Muscle of leg (tissue), 11 donors: ENCODE measurements around the gene GALNT1. TPM values are rescaled to one million over a fixed set of nuclear protein-coding genes. Genes with fewer than 3 reads are reported as not detected.
A peak's percentile ranks its signal among the peaks of the same experiment; 100 is the strongest.

Experiments
- DNase-seq: peaks from one replicate; pipeline ENCODE4 v3.0.0; 2013
- H3K27ac ChIP-seq: one replicate; pipeline ENCODE4 v1.5.1; 2013; ENCODE audit warnings: mild to moderate bottlenecking, low read length, control low read depth
- H3K27me3 ChIP-seq: one replicate; pipeline ENCODE4 v1.6.1; 2013; ENCODE audit warnings: low read length; ENCODE audit not compliant: control insufficient read depth, insufficient read depth
- H3K36me3 ChIP-seq: one replicate; pipeline ENCODE4 v1.6.1; 2013; ENCODE audit warnings: low read length; ENCODE audit not compliant: control insufficient read depth, insufficient read depth
- H3K4me1 ChIP-seq: one replicate; pipeline ENCODE4 v1.6.1; 2013; ENCODE audit warnings: low read length; ENCODE audit not compliant: control insufficient read depth, insufficient read depth
- H3K4me3 ChIP-seq: one replicate; pipeline ENCODE4 v1.5.1; 2013; ENCODE audit warnings: low read length, control low read depth
- H3K9me3 ChIP-seq: replicated peaks from 2 replicates; pipeline ENCODE4 v1.6.1; 2013; ENCODE audit warnings: low read depth, low read length; ENCODE audit not compliant: control insufficient read depth
- WGBS: methylation state at CpG from one replicate; pipeline ENCODE4 v1.1.5; 2013; ENCODE audit warnings: missing lambda C conversion rate; ENCODE audit not compliant: insufficient coverage; 5-methylcytosine and 5-hydroxymethylcytosine counted together
- polyA plus RNA-seq, 8 donors: library from polyadenylated mRNA; unstranded; fragments of 120-200 nt; gene quantifications; one replicate each; pipeline versions ENCODE4 v1.2.1 to v1.2.3, GENCODE V29; 2013; ENCODE audit warnings: inconsistent platforms in 1 of 8, low replicate concordance in 1 of 8; ENCODE audit not compliant: insufficient read length in 8 of 8, insufficient read depth in 1 of 8
- total RNA-seq: library from RNA; stranded (reverse); fragments of 120-200 nt; gene quantifications from one replicate; pipeline ENCODE4 v1.2.4, GENCODE V29; 2013

Gene GALNT1
- total and polyA plus RNA-seq, 9 donors, result 61.7 to 96.6 (median 77.2) TPM

GRCh38 chr18:35633761-35634160, 52.2 kb downstream of the GALNT1 start:
- Histone ChIP-seq H3K36me3 (peaks cover 7% of the 10 kb centered on the region), H3K27me3 (no peaks in the 10 kb centered on the region), H3K27ac (no peak overlapping the region), H3K4me1 (peaks cover 6% of the 10 kb centered on the region), H3K4me3 (no peak overlapping the region), H3K9me3 (peaks cover 8% of the 10 kb centered on the region)
- DNase-seq, result no peak

- Histone ChIP-seq H3K4me1 (peaks cover 6% of the 10 kb centered on the region), H3K9me3 (peaks cover 8% of the 10 kb centered on the region), H3K27me3 (no peaks in the 10 kb centered on the region), H3K36me3 (peaks cover 7% of the 10 kb centered on the region), H3K4me3 (no peak overlapping the region), H3K27ac (peak overlapping the region; percentile 84)
- 83% methylated on average over 1 of the region's 5 CpGs for WGBS
- no peak for DNase-seq
Measured at GRCh38 chr18:35634323-35634722, 52.8 kb downstream of the GALNT1 start.

GRCh38 chr18:35635170-35635569, 53.6 kb downstream of the GALNT1 start:
- DNase-seq, result peak; percentile 84
- Histone ChIP-seq H3K4me1 (peaks cover 6% of the 10 kb centered on the region), H3K27me3 (no peaks in the 10 kb centered on the region), H3K9me3 (peaks cover 8% of the 10 kb centered on the region), H3K27ac (peak overlapping the region; percentile 84), H3K36me3 (peaks cover 7% of the 10 kb centered on the region), H3K4me3 (no peak overlapping the region)
- WGBS, result 0% methylated on average over 1 of the region's 1 CpG

- peaks cover 8% of the 10 kb centered on the region for H3K9me3 ChIP-seq
- H3K4me1 ChIP-seq, result peaks cover 6% of the 10 kb centered on the region
- H3K36me3 ChIP-seq, result peaks cover 7% of the 10 kb centered on the region
- H3K27me3 ChIP-seq, result no peaks in the 10 kb centered on the region
- 96% methylated on average over 4 of the region's 5 CpGs for WGBS
- no peak for DNase-seq
- no peak overlapping the region for H3K27ac ChIP-seq
- no peak overlapping the region for H3K4me3 ChIP-seq
Measured at GRCh38 chr18:35637227-35637626, 55.7 kb downstream of the GALNT1 start.

- peaks cover 7% of the 10 kb centered on the region for H3K36me3 ChIP-seq
- H3K4me1 ChIP-seq, result peaks cover 5% of the 10 kb centered on the region
- no CpG with 5 or more reads among the region's 4 CpGs for WGBS
- no peaks in the 10 kb centered on the region for H3K27me3 ChIP-seq
- no peak overlapping the region for H3K27ac ChIP-seq
- no peak for DNase-seq
- H3K4me3 ChIP-seq, result no peak overlapping the region
- peaks cover 8% of the 10 kb centered on the region for H3K9me3 ChIP-seq
Measured at GRCh38 chr18:35639296-35639695, 57.8 kb downstream of the GALNT1 start.

- Histone ChIP-seq H3K36me3 (peaks cover 11% of the 10 kb centered on the region), H3K4me3 (no peak overlapping the region), H3K4me1 (no peaks in the 10 kb centered on the region), H3K27ac (no peak overlapping the region), H3K27me3 (no peaks in the 10 kb centered on the region), H3K9me3 (peaks cover 8% of the 10 kb centered on the region)
- no peak for DNase-seq
- WGBS, result no CpG with 5 or more reads among the region's 4 CpGs
Measured at GRCh38 chr18:35641467-35641866, 59.9 kb downstream of the GALNT1 start.

- no CpG with 5 or more reads among the region's 3 CpGs for WGBS
- H3K27me3 ChIP-seq, result no peaks in the 10 kb centered on the region
Measured at GRCh38 chr18:35641916-35642315, 60.4 kb downstream of the GALNT1 start.

GRCh38 chr18:35642802-35643201, 61.3 kb downstream of the GALNT1 start:
- Histone ChIP-seq H3K4me1 (no peaks in the 10 kb centered on the region), H3K36me3 (peaks cover 6% of the 10 kb centered on the region), H3K4me3 (no peak overlapping the region), H3K9me3 (peaks cover 3% of the 10 kb centered on the region), H3K27me3 (no peaks in the 10 kb centered on the region), H3K27ac (no peak overlapping the region)
- WGBS, result 79% methylated on average over 4 of the region's 4 CpGs
- DNase-seq, result no peak

More at GRCh38 chr18:35641916-35642315, 60.4 kb downstream of the GALNT1 start:
- H3K4me3 ChIP-seq, result no peak overlapping the region
- no peaks in the 10 kb centered on the region for H3K4me1 ChIP-seq
- peaks cover 11% of the 10 kb centered on the region for H3K36me3 ChIP-seq
- H3K27ac ChIP-seq, result no peak overlapping the region
- peaks cover 8% of the 10 kb centered on the region for H3K9me3 ChIP-seq
- DNase-seq, result no peak

- no peaks in the 10 kb centered on the region for H3K27me3 ChIP-seq
- H3K4me1 ChIP-seq, result no peaks in the 10 kb centered on the region
- H3K9me3 ChIP-seq, result peaks cover 5% of the 10 kb centered on the region
- DNase-seq, result no peak
- peaks cover 4% of the 10 kb centered on the region for H3K36me3 ChIP-seq
- no peak overlapping the region for H3K4me3 ChIP-seq
- H3K27ac ChIP-seq, result no peak overlapping the region
Measured at GRCh38 chr18:35646449-35646848, 64.9 kb downstream of the GALNT1 start.

- H3K27me3 ChIP-seq, result no peaks in the 10 kb centered on the region
- H3K27ac ChIP-seq, result no peak overlapping the region
- no peaks in the 10 kb centered on the region for H3K4me1 ChIP-seq
- peaks cover 4% of the 10 kb centered on the region for H3K36me3 ChIP-seq
- 67% methylated on average over 1 of the region's 4 CpGs for WGBS
- no peak overlapping the region for H3K4me3 ChIP-seq
- peak; percentile 66 for DNase-seq
- peaks cover 5% of the 10 kb centered on the region for H3K9me3 ChIP-seq
Measured at GRCh38 chr18:35653392-35654135, 72.0 kb downstream of the GALNT1 start.

GRCh38 chr18:35658112-35658511, 76.6 kb downstream of the GALNT1 start:
- WGBS, result 80% methylated on average over 2 of the region's 4 CpGs
- H3K9me3 ChIP-seq, result no peaks in the 10 kb centered on the region
- DNase-seq, result no peak
- H3K36me3 ChIP-seq, result peaks cover 4% of the 10 kb centered on the region
- no peak overlapping the region for H3K4me3 ChIP-seq
- no peaks in the 10 kb centered on the region for H3K4me1 ChIP-seq
- H3K27me3 ChIP-seq, result no peaks in the 10 kb centered on the region
- H3K27ac ChIP-seq, result no peak overlapping the region
